CD4-positive, alpha-beta T cell treated with Interleukin-17A for 4 hours (primary cell): ENCODE data around the gene ETNK2.

Experiments
- DNase-seq: peaks from one replicate; pipeline ENCODE4 v3.0.0-alpha.2; 2020; ENCODE audit warnings: mixed read lengths

The ETNK2 gene

DNA sequence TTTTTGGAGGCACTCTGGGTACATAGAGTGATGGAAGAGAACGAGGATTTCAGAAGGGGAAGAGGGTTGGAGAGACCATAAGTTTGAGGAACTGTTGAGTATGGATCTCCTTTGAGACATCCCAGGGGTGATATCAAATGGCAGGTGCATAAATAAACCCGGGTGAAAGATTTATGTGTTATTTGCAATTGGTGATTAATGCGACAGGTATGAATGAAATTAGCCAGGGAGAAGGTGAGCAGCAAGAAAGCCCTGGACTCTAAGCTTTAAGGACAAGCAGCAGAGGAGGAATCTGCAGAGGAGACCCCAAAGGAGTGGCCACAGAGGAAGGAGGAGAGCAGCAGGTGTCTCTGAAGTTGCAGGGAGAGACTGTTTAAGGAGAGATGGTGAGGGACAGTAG, 23.1 kb upstream of the ETNK2 start:
- no peak for DNase-seq

GRCh38 chr1:204172404-204173029, 20.7 kb upstream of the ETNK2 start:
- DNase-seq, result no peak

DNA sequence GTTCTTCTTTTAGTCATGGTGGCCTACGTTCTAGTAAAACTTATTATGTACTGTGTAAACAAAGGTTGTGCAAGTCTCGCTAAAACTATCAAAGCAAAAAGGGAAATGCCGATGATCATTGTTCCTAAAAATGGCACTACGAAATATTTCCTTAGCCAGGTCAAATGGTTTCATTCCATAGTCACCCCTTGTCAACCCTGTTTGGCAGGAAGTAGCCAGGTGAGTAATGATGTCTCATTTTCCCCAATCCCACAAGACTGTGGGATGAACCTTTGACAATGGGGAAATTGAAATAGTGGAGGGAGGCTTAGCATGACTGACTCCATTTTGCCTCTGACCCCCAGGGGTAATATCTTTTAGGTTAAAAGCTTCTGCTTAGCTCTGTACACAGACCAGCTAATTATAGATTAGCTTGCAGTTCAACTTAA, 19.9 kb upstream of the ETNK2 start:
- DNase-seq, result no peak

- no peak for DNase-seq
These were observed 18.8 kb upstream of the ETNK2 start for GRCh38 chr1:204170494-204171155.

DNA sequence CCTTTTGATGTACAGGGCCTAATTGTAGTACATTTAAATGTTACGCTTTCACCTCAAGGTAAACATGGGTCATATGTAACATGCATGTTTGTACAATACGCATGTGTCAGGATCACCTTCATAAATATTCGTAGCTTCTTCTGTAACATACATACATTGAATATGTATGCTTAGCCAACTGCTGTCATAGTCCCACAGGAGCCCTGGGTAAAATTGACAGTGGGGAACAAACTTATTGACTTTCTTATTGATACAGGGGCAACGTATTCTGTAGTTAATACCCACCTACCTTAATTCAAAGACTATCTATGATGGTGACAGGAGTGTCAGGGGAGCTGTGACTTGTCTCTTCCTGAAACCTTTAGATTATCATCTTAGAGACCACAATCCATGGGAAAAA, 18.0 kb upstream of the ETNK2 start:
- DNase-seq, result no peak

DNA sequence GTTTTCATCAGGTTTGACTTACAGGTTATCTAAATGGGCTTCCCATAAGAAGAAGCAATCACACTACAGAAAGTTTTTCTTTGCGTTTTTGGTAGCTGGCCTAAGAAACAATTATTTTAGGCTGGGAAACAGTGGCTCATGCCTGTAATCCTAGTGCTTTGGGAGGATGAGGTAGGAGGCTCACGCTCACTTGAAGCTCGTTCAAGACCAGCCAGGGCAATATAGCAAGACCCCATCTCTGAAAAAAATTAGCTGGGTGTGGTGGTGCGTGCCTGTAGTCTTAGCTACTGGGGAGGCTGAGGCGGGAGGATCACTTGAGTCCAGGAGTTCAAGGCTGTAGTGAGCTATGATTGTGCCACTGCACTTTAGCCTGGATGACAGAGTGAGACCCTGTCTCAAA, 15.9 kb upstream of the ETNK2 start:
- no peak for DNase-seq

DNA sequence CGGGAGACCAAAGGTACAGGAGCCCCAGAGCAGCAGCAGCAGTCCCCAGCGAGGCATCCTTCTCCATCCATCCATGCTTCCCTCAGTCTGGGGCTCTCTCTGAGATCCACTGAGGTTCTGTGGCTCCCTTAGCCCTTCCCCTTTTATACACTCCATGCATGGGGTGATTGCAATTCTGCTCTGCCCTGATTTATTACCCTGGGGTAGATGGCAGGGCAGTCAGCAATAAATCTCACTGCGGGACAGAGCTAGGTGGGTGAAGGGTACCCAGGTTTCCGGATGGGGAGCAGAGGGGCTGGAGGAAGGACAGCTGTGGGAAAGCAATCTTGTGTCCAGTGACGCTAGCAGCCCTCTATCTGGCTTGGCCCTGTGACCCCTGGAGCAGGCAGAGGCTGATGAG, 14.4 kb upstream of the ETNK2 start, which contains the start of gene REN:
Gene REN, minus strand, starts transcription at position 119 of the 400 bp plus-strand sequence. Its CDS starts 44 bp downstream, at position 75.
- DNase-seq, result no peak

DNA sequence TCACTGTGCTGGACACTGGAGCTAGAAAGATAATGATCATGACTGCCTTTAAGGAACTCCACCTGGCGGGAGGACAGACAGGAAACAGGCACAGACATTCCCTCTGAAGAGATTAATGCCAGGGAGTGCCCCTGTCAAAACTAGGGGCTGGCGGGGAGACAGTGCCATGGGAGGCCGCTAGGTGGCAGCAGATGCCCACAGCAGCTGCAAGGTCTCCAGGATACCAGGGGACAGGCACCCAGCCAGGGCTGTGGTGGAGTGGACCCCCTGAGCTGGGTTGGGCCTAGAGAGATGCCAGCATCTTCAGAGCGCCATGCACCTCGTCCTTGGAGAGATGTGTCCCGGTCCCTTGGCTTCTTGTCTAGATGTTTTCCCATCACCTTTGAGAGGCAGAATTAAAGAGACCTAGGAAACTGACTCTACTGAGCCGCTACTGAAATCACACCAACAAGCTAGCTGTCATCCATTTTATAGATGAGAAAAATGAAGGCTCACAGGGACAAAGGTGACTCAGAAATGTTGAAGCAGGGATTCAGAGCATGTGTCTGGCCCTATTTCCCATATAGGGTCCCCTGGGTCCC, 10.7 kb upstream of the ETNK2 start:
- DNase-seq, result peak; percentile 81

GRCh38 chr1:204161609-204162493, 10.0 kb upstream of the ETNK2 start:
- no peak for DNase-seq

DNA sequence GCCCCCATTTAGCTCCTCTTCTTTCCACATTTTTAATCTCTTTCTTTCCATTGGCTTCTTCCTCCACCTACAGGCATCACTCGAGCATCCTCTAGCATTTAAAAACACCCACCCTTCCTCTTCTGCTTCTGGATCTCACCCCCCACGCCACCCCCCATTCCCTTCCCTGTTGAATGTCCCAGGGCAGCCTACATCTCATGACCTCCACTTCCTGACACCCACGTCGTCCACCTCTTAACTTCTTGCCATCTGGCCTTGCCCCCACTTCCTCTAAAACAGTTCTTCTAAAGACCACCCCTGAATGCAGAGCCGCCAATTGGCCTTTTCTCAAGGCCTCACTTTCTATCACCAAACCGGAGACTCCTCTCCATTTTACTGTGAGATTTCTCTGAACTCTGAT, 6.1 kb upstream of the ETNK2 start:
- no peak for DNase-seq

- no peak for DNase-seq
These were observed 4.0 kb upstream of the ETNK2 start for GRCh38 chr1:204155881-204156280.

GRCh38 chr1:204154568-204155255, 2.9 kb upstream of the ETNK2 start:
- no peak for DNase-seq

- no peak for DNase-seq
These were observed 1.8 kb upstream of the ETNK2 start for GRCh38 chr1:204153667-204154066.

- DNase-seq, result no peak
These were observed 633 bp upstream of the ETNK2 start for GRCh38 chr1:204152310-204153044.

GRCh38 chr1:204150702-204151551, 917 bp downstream of the ETNK2 start:
- no peak for DNase-seq

GRCh38 chr1:204149635-204150565, 1.9 kb downstream of the ETNK2 start:
- no peak for DNase-seq

DNA sequence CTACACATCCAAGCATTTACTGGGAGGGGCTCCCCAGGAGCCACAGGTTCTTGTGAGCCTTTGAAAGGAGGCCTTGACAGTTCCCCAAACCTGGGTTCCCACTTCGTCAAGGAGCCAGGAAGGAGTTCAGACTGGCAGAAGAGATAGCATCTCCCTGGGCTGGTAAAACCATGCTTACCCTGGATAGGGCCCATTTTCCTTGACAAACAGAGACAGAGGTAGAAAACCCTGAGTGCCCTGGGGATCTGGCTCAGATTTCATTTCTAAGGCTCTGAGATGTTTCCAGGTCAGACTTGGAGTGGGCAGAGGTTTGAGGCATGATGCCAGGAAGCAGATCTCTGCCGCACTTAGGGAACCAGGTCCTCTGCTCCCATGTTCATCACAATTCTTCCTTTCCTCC, 2.7 kb downstream of the ETNK2 start:
- no peak for DNase-seq

GRCh38 chr1:204147406-204148383, 4.1 kb downstream of the ETNK2 start:
- DNase-seq, result no peak

DNA sequence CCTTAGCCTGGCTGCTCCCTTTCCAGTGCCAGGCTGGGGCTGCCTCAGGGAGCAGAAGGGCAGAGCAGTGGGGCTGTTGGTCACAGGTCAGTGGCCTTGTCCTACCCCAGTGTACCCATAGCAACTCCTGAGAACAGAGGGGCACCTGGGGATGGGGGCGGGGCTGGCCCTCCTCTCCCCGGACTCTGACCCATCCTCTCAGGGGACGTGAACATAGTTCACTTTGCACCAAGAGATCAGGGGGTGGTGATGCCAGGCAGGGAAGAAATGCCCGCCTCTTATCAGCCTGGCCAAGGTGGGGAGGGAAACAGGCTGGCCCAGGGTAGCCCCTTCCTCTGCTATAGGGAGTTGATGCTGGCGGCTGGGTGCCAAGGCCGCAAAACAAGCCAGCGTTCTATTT, 4.9 kb downstream of the ETNK2 start:
- DNase-seq, result no peak
